Embryonic facial prominence (tissue), 1 donor: ENCODE measurements around the gene DNHD1.

Experiments
- DNase-seq: peaks from one replicate; pipeline ENCODE4 v3.0.0-alpha.2; 2016; ENCODE audit errors: extremely low spot score

The DNHD1 gene

GRCh38 chr11:6563121-6563619 lies 66.1 kb downstream of the DNHD1 start:
- DNase-seq: no peak

GRCh38 chr11:6563667-6564066 lies 66.6 kb downstream of the DNHD1 start:
- no peak for DNase-seq

GRCh38 chr11:6565325-6565724 lies 68.2 kb downstream of the DNHD1 start:
- no peak for DNase-seq

DNA sequence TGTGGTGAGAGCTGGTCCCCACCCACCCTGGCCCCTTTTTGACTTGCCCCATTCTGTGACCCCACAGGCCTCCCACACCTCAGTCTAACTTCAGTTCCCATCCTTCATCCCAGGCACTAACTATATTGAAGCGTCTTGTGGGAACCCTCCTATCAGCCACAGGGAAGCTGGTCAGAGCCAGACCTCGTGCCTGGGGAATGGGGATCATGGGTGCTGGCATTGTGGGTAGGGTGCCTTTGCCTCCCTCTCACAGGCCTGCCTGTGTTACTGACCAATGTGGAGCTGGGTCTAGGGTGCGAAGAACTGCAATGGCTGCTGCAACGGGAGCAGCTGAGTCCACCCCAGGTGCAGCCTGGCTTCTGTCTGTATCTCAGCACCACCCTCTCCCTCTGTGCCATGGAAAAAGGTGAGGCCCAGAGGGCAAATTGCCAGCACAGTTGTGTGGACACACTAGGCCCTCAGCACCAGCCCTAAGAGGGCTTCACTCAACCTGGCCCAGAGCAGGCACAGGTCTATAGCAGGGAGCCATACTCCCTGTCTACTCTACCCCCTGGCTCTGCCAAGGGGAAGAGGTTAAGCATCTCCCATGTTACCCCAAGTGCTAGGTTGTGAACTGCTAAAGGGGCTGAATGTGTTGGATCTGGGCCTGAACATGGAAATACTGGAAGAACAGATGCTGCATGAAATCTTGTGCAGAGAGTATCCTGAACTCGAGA lies 69.1 kb downstream of the DNHD1 start:
- no peak for DNase-seq

- no peak for DNase-seq
These were observed 69.8 kb downstream of the DNHD1 start for GRCh38 chr11:6566704-6567370.

GRCh38 chr11:6567371-6567745 lies 70.3 kb downstream of the DNHD1 start:
- DNase-seq: no peak

- DNase-seq: peak; percentile 22
These were observed 71.3 kb downstream of the DNHD1 start for GRCh38 chr11:6568191-6568918.

GRCh38 chr11:6569706-6570105 lies 72.6 kb downstream of the DNHD1 start:
- no peak for DNase-seq

GRCh38 chr11:6570691-6571427 lies 73.8 kb downstream of the DNHD1 start:
- DNase-seq: no peak

- DNase-seq: no peak
These were observed 74.4 kb downstream of the DNHD1 start for GRCh38 chr11:6571434-6572008.

DNA sequence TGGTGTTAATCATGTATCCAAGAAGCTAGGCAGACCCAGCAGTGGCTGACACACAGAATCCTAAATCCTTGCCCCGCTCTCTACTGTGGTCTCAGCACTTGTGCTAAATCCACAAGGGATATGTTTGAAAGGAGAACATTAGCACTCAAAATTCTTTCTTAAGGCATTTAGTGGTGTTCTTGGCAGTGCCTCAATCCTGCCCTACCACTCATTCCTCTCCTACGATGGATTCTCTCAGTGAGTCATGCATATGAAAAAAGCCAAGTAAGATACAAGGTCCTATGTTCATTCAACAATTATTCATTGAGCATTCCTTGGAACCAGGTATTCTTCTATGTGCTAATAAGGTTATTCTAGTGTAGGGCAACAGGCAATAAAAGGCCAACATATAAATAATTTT lies 75.1 kb downstream of the DNHD1 start:
- no peak for DNase-seq

- DNase-seq: no peak
These were observed 78.0 kb downstream of the DNHD1 start for GRCh38 chr11:6574816-6575715.

DNA sequence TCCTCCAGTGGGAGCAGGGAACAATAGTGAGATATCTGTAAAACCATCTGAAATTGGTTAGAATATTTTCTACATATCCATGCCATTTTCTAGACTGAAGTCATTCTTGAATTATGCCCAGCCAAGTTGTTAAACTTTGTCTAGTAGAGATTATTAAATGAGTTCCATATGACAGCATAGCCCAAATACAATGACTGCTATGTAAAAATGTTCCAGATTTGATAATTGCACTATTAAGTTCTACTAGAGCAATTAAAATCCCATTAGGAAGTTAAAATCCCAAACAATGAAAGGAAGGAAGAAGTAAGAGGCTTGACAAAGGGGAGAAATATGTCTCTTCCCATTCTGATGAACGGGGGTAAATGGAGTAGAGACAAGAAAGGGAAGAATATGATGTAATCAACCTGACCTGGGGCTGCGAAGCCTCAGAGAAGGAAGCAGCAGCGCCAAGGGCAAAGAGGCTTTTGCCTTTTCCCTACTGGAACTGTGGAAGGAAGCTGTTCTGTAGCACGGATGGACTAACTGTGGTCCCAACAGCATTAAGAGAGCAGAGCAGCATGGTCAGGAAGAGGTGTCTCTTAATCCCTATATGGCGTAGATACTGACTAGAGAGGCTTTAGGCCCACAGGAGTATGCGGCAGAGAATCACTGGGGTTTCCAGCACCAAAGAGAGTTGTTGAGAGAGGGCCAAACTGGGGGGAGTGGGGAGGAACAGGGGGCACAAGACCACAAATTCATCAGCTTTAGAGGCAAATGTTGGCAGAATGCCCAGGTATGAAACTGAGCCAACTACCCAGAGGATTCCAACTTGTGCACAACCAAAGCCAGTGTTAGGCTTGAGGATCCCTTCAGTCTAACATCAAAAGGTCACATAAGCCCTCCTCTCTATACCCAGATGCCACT lies 79.6 kb downstream of the DNHD1 start:
- peak; percentile 29 for DNase-seq

GRCh38 chr11:6578134-6578533 lies 81.1 kb downstream of the DNHD1 start:
- DNase-seq: no peak

DNA sequence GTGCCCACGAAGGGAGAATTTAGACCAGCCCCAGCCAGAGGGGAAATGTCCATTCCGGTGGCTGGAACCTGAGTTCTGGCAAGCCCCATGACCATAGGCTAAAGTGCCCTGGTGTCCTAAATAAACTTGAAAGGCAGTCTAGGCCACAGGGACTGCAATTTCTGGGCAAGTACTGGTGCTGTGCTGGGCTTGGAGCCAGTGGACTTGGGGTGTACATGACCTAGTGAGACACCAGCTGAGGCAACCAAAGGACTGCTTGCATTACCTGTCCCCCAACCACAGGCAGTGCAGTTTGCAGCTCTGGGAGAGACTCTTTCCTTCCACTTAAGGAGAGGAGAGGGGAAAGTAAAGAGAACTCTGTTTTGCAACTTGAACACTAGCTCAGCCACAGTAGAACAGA lies 82.6 kb downstream of the DNHD1 start:
- DNase-seq: no peak

GRCh38 chr11:6583584-6583983 lies 86.5 kb downstream of the DNHD1 start:
- no peak for DNase-seq

GRCh38 chr11:6584528-6584927 lies 87.4 kb downstream of the DNHD1 start:
- no peak for DNase-seq

- no peak for DNase-seq
These were observed 89.6 kb downstream of the DNHD1 start for GRCh38 chr11:6586434-6587359.
